Sigmoid colon (tissue), 4 donors: ENCODE measurements around the gene MAD2L1.

ENCODE experiments used
- CTCF ChIP-seq, 4 experiments: fragments of 450-650 bp in 3 of 4; fragments of 200-600 bp in 1 of 4; IDR thresholded peaks; one replicate each; pipeline ENCODE4 v1.5.1; 2016 to 2019; ENCODE audit warnings: antibody characterized with exemption in 4 of 4, mild to moderate bottlenecking in 3 of 4, moderate library complexity in 2 of 4
- POLR2A ChIP-seq, 2 donors: fragments of 450-650 bp; IDR thresholded peaks; one replicate each; pipeline ENCODE4 v1.6.1; 2016; ENCODE audit warnings: antibody characterized with exemption in 2 of 2, mild to moderate bottlenecking in 2 of 2, moderate library complexity in 2 of 2
- POLR2AphosphoS5 ChIP-seq, 4 donors: sonication (generic); formaldehyde crosslinking; IDR thresholded peaks; one replicate each; pipeline ENCODE4 v1.6.1; 2017; ENCODE audit warnings: antibody characterized with exemption in 4 of 4

- no peak for TF ChIP-seq POLR2AphosphoS5 (IDR thresholded peaks at IDR 0.05)
- no peak for TF ChIP-seq POLR2A (IDR thresholded peaks at IDR 0.05)
- no peak for TF ChIP-seq CTCF (IDR thresholded peaks at IDR 0.05)
Observed at GRCh38 chr4:120055795-120056194, 10.9 kb downstream of the MAD2L1 start.
